ENCODE measurements around the gene MAML3.

GRCh38 chr4:139764182-139764581 is 389.8 kb downstream of the MAML3 start:
- TF ChIP-seq CTCF (IDR thresholded peaks at IDR 0.05; ENCODE audit: insufficient read depth, low read length) (no peak), REST (IDR thresholded peaks at IDR 0.05; ENCODE audit: insufficient replicate concordance, low read depth) (no peak), POLR2AphosphoS5 (IDR thresholded peaks at IDR 0.05; ENCODE audit: low read depth) (no peak), GABPA (IDR thresholded peaks at IDR 0.05; ENCODE audit: low read depth) (no peak), SPI1 (IDR thresholded peaks at IDR 0.05; ENCODE audit: borderline replicate concordance, low read depth) (no peak)

All from HL-60 (cell line).